ENCODE results near the gene CTNNA3.

CTNNA3 gene

DNA sequence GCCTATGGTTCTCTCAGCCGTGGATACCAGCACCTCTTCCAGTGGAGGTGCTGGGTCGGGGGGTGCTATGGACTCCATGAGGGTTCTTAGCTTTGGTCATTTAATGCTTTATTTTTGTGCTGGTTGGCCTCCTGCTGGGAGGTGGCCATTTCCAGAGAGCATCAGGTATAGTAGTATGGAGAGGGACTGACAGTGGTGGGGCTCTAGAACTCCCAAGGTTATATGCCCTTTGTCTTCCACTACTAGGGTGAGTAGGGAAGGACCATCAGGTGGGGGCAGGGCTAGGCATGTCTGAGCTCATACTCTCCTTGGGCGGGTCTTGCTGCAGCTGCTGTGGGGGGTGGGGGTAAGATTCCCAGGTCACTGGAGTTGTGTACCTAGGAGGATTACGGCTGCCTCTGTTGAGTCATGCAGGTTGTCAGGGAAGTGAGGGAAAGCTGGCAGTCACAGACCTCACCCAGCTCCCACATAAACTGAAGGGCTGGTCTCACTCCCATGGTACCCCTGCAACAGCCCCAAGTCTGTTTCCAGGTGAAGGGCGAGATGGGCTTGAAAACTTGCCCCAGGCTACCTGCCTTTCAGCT is 1533.3 kb downstream of the CTNNA3 start:
- Histone ChIP-seq H4K20me1 (ENCODE audit: insufficient read depth, low read length, poor library complexity, severe bottlenecking) (no peaks in the 10 kb centered on the region), H3F3A (ENCODE audit: low read depth) (no peaks in the 10 kb centered on the region), H3K9me2 (replicated peaks; ENCODE audit: low read depth, low read length) (no peaks in the 10 kb centered on the region), H2AFZ (ENCODE audit: low read length) (no peak overlapping the region), H3K9me3 (ENCODE audit: insufficient read depth, low read depth, low read length) (no peaks in the 10 kb centered on the region), H3K4me2 (ENCODE audit: low read depth, low read length, poor library complexity, severe bottlenecking) (no peak overlapping the region), H3K4me1 (ENCODE audit: insufficient read depth, low read length, poor library complexity, severe bottlenecking) (no peaks in the 10 kb centered on the region), H3K79me2 (ENCODE audit: insufficient read depth, low read length) (no peaks in the 10 kb centered on the region), H3K9ac (ENCODE audit: low read depth, low read length, poor library complexity, severe bottlenecking) (no peak overlapping the region), H3K4me3 (ENCODE audit: low read length, poor library complexity, severe bottlenecking) (no peak overlapping the region), H3K27me3 (ENCODE audit: insufficient read depth, low read length, poor library complexity, severe bottlenecking) (no peaks in the 10 kb centered on the region), H3K36me3 (ENCODE audit: insufficient read depth, low read length) (no peaks in the 10 kb centered on the region)
- TF ChIP-seq CTCF (conservative IDR thresholded peaks at IDR 0.05; ENCODE audit: low read length): no peak
- no peak for TF ChIP-seq EZH2phosphoT487 (IDR thresholded peaks at IDR 0.05; ENCODE audit: borderline replicate concordance)

DNA sequence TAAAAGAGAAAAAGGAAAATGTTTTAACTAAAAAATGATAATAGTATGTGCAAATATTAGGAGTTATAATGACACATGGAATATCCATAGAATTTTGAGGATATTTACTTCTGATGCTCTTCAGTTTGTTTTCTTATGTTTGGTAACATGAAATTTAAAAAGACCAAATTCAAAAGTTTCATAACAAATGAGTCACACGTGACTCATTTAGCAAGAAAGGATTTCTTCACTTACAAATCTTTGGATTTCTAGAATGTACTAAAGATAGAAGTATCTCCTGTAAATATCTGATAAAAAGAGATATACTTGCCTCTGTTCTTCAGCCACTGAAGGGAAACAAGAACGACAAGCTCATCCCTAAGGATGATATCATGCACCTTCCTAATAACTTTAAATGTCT is 1544.6 kb downstream of the CTNNA3 start:
- no peak overlapping the region for H3K9ac ChIP-seq (ENCODE audit: low read depth, low read length, poor library complexity, severe bottlenecking)
- no peaks in the 10 kb centered on the region for H3K4me1 ChIP-seq (ENCODE audit: insufficient read depth, low read length, poor library complexity, severe bottlenecking)
- TF ChIP-seq EZH2phosphoT487 (IDR thresholded peaks at IDR 0.05; ENCODE audit: borderline replicate concordance): no peak
- TF ChIP-seq CTCF (conservative IDR thresholded peaks at IDR 0.05; ENCODE audit: low read length): no peak
- no peaks in the 10 kb centered on the region for H3K36me3 ChIP-seq (ENCODE audit: insufficient read depth, low read length)
- H3K27me3 ChIP-seq (ENCODE audit: insufficient read depth, low read length, poor library complexity, severe bottlenecking): no peaks in the 10 kb centered on the region
- H3F3A ChIP-seq (ENCODE audit: low read depth): no peaks in the 10 kb centered on the region
- H3K9me2 ChIP-seq (replicated peaks; ENCODE audit: low read depth, low read length): no peaks in the 10 kb centered on the region; the same call in 1 of the 2 replicates
- H3K79me2 ChIP-seq (ENCODE audit: insufficient read depth, low read length): no peaks in the 10 kb centered on the region
- no peak overlapping the region for H3K4me3 ChIP-seq (ENCODE audit: low read length, poor library complexity, severe bottlenecking)
- H3K9me3 ChIP-seq (ENCODE audit: insufficient read depth, low read depth, low read length): no peaks in the 10 kb centered on the region
- no peak overlapping the region for H2AFZ ChIP-seq (ENCODE audit: low read length)
- H4K20me1 ChIP-seq (ENCODE audit: insufficient read depth, low read length, poor library complexity, severe bottlenecking): no peaks in the 10 kb centered on the region
- no peak overlapping the region for H3K4me2 ChIP-seq (ENCODE audit: low read depth, low read length, poor library complexity, severe bottlenecking)

DNA sequence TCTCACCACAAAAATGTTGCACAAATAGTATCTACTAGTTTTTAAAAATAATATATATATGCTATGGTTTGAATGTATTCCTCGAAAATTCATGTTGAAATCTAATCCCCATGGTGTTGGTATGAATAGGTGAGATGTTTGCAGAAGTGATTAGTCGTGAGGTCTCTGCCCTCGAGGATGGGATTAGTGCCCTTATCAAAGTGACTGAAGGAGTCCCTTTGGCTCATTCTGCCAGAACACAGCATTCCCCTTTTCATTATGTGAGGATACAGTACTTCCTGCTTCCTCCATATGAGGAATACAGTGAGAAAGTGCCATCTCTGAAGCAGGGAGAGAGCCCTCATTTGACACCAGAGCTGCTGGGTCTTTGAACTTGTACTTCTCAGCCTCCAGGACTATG is 1547.7 kb downstream of the CTNNA3 start:
- no peaks in the 10 kb centered on the region for H3K4me1 ChIP-seq (ENCODE audit: insufficient read depth, low read length, poor library complexity, severe bottlenecking)
- H3K4me2 ChIP-seq (ENCODE audit: low read depth, low read length, poor library complexity, severe bottlenecking): no peak overlapping the region
- TF ChIP-seq CTCF (conservative IDR thresholded peaks at IDR 0.05; ENCODE audit: low read length): no peak
- TF ChIP-seq EZH2phosphoT487 (IDR thresholded peaks at IDR 0.05; ENCODE audit: borderline replicate concordance): no peak

More for the DNA sequence above, 1547.7 kb downstream of the CTNNA3 start:
- Histone ChIP-seq H3K9me2 (replicated peaks; ENCODE audit: low read depth, low read length) (no peaks in the 10 kb centered on the region; the same call in 1 of the 2 replicates), H3K36me3 (ENCODE audit: insufficient read depth, low read length) (no peaks in the 10 kb centered on the region), H3K27me3 (ENCODE audit: insufficient read depth, low read length, poor library complexity, severe bottlenecking) (no peaks in the 10 kb centered on the region), H3K79me2 (ENCODE audit: insufficient read depth, low read length) (no peaks in the 10 kb centered on the region), H2AFZ (ENCODE audit: low read length) (no peak overlapping the region), H3F3A (ENCODE audit: low read depth) (no peaks in the 10 kb centered on the region), H4K20me1 (ENCODE audit: insufficient read depth, low read length, poor library complexity, severe bottlenecking) (no peaks in the 10 kb centered on the region), H3K4me3 (ENCODE audit: low read length, poor library complexity, severe bottlenecking) (no peak overlapping the region), H3K9ac (ENCODE audit: low read depth, low read length, poor library complexity, severe bottlenecking) (no peak overlapping the region), H3K9me3 (ENCODE audit: insufficient read depth, low read depth, low read length) (no peaks in the 10 kb centered on the region)
